Measurements from ENCODE around the gene SLC7A10. TPM values are rescaled to one million over a fixed set of nuclear protein-coding genes. Genes with fewer than 3 reads are reported as not detected.
"Not testable (repeated sequence)": the region's sequence is repeated elsewhere in the genome, so short reads cannot be mapped to it uniquely, and the experiment has no call there.

SLC7A10 gene
- total and polyA plus RNA-seq, 2 donors from 2014 or later = 0.41 TPM; not detected in 1

- intact Hi-C loops (cut with DNase I) = no loop called here
- peaks cover 0 to 18% (median 5%) of the 10 kb centered on the region in 3 donors for H3K9me3 ChIP-seq (ENCODE audit: control insufficient read depth in 2 of 3, insufficient read depth in 1 of 3, low read length in 3 of 3)
- no peak for FAIRE-seq
These were observed 774 bp downstream of the SLC7A10 start for GRCh38 chr19:33224694-33225457.

GRCh38 chr19:33222255-33222654 lies 3.4 kb downstream of the SLC7A10 start:
- H3K9me3 ChIP-seq (ENCODE audit: control insufficient read depth in 2 of 3, insufficient read depth in 1 of 3, low read length in 3 of 3) = not testable (repeated sequence)
- H3K27me3 ChIP-seq (ENCODE audit: control insufficient read depth, insufficient read depth, low read length) = peaks cover 14% of the 10 kb centered on the region

More at GRCh38 chr19:33224694-33225457, 774 bp downstream of the SLC7A10 start:
- no peak for DNase-seq
- TF ChIP-seq, protein P1, sequence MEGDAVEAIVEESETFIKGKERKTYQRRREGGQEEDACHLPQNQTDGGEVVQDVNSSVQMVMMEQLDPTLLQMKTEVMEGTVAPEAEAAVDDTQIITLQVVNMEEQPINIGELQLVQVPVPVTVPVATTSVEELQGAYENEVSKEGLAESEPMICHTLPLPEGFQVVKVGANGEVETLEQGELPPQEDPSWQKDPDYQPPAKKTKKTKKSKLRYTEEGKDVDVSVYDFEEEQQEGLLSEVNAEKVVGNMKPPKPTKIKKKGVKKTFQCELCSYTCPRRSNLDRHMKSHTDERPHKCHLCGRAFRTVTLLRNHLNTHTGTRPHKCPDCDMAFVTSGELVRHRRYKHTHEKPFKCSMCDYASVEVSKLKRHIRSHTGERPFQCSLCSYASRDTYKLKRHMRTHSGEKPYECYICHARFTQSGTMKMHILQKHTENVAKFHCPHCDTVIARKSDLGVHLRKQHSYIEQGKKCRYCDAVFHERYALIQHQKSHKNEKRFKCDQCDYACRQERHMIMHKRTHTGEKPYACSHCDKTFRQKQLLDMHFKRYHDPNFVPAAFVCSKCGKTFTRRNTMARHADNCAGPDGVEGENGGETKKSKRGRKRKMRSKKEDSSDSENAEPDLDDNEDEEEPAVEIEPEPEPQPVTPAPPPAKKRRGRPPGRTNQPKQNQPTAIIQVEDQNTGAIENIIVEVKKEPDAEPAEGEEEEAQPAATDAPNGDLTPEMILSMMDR (IDR thresholded peaks at IDR 0.05; ENCODE audit: borderline replicate concordance, extremely low read depth, insufficient read depth) = no peak
- no peak overlapping the region for H3K27ac ChIP-seq (ENCODE audit: low read depth in 2 of 2, low read length in 2 of 2)
- no peak overlapping the region for H3K4me3 ChIP-seq (ENCODE audit: low read length in 3 of 3)
- H3K27me3 ChIP-seq (ENCODE audit: control insufficient read depth, insufficient read depth, low read length) = peaks cover 14% of the 10 kb centered on the region
- H3K9ac ChIP-seq (ENCODE audit: low read length in 3 of 3) = no peak overlapping the region
- H3K36me3 ChIP-seq (ENCODE audit: control insufficient read depth in 2 of 3, insufficient read depth in 3 of 3, low read length in 3 of 3) = no peaks in the 10 kb centered on the region
- peaks cover 0 to 4% (median 0%) of the 10 kb centered on the region in 3 donors for H3K4me1 ChIP-seq (ENCODE audit: control insufficient read depth in 2 of 3, insufficient read depth in 2 of 3, low read depth in 1 of 3, low read length in 3 of 3)

GRCh38 chr19:33221638-33222037 lies 4.0 kb downstream of the SLC7A10 start:
- DNase-seq (no peak), FAIRE-seq (no peak)
- Histone ChIP-seq H3K9me3 (ENCODE audit: control insufficient read depth in 2 of 3, insufficient read depth in 1 of 3, low read length in 3 of 3) (no peaks in the 10 kb centered on the region), H3K9ac (ENCODE audit: low read length in 3 of 3) (no peak overlapping the region), H3K36me3 (ENCODE audit: control insufficient read depth in 2 of 3, insufficient read depth in 3 of 3, low read length in 3 of 3) (no peaks in the 10 kb centered on the region), H3K27me3 (ENCODE audit: control insufficient read depth, insufficient read depth, low read length) (peaks cover 14% of the 10 kb centered on the region), H3K4me1 (ENCODE audit: control insufficient read depth in 2 of 3, insufficient read depth in 2 of 3, low read depth in 1 of 3, low read length in 3 of 3) (peaks cover 0 to 4% (median 0%) of the 10 kb centered on the region in 3 donors), H3K27ac (ENCODE audit: low read depth in 2 of 2, low read length in 2 of 2) (no peak overlapping the region), H3K4me3 (ENCODE audit: low read length in 3 of 3) (no peak overlapping the region)
- TF ChIP-seq, protein P1 (IDR thresholded peaks at IDR 0.05; ENCODE audit: borderline replicate concordance, extremely low read depth, insufficient read depth) = no peak
- intact Hi-C loops (cut with DNase I) = no loop called here

More at GRCh38 chr19:33222255-33222654, 3.4 kb downstream of the SLC7A10 start:
- H3K4me3 ChIP-seq (ENCODE audit: low read length in 3 of 3); H3K36me3 ChIP-seq (ENCODE audit: control insufficient read depth in 2 of 3, insufficient read depth in 3 of 3, low read length in 3 of 3); H3K27ac ChIP-seq (ENCODE audit: low read depth in 2 of 2, low read length in 2 of 2); DNase-seq; intact Hi-C loops (cut with DNase I); H3K9ac ChIP-seq (ENCODE audit: low read length in 3 of 3); H3K4me1 ChIP-seq (ENCODE audit: control insufficient read depth in 2 of 3, insufficient read depth in 2 of 3, low read depth in 1 of 3, low read length in 3 of 3); FAIRE-seq: not testable (repeated sequence)

DNA sequence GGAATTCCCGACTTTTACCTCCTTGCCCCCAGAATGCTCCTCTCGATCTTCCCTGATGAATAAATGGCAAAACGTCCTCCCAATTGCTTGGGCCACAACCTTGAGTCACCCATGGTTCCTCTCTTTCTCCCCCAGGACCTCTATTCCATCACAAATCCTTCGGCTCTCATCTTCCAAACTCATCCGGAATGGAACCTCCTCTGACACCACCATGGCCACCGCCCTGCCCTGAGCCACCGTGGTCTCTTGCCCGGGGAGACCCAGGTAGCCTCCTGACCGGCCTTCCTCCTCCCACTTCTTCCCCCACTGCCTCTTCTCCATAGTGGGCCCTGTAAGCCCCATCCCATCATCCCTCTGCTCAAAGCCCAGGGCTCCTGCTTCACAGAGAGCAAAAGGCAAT lies 4.9 kb downstream of the SLC7A10 start:
- no peak for FAIRE-seq
- Histone ChIP-seq H3K27ac (ENCODE audit: low read depth in 2 of 2, low read length in 2 of 2) (no peak overlapping the region), H3K4me1 (ENCODE audit: control insufficient read depth in 2 of 3, insufficient read depth in 2 of 3, low read depth in 1 of 3, low read length in 3 of 3) (peaks cover 0 to 2% (median 0%) of the 10 kb centered on the region in 3 donors), H3K27me3 (ENCODE audit: control insufficient read depth, insufficient read depth, low read length) (peaks cover 7% of the 10 kb centered on the region), H3K36me3 (ENCODE audit: control insufficient read depth in 2 of 3, insufficient read depth in 3 of 3, low read length in 3 of 3) (no peaks in the 10 kb centered on the region), H3K9me3 (ENCODE audit: control insufficient read depth in 2 of 3, insufficient read depth in 1 of 3, low read length in 3 of 3) (no peaks in the 10 kb centered on the region), H3K4me3 (ENCODE audit: low read length in 3 of 3) (no peak overlapping the region), H3K9ac (ENCODE audit: low read length in 3 of 3) (no peak overlapping the region)
- TF ChIP-seq, protein P1 (IDR thresholded peaks at IDR 0.05; ENCODE audit: borderline replicate concordance, extremely low read depth, insufficient read depth) = no peak
- DNase-seq = no peak
- intact Hi-C loops (cut with DNase I) = no loop called here
